Thyroid gland (tissue), 4 donors: ENCODE measurements around the gene PRRT3.

Experiments
- CTCF ChIP-seq, 6 experiments: fragments of 200-600 bp in 3 of 6; fragments of 450-650 bp in 3 of 6; sonication (generic) in 3 of 6; IDR thresholded peaks; one replicate each; pipeline ENCODE4 v1.5.1; 2016 to 2019; ENCODE audit warnings: antibody characterized with exemption in 6 of 6, mild to moderate bottlenecking in 2 of 6, inconsistent platforms in 1 of 6, moderate library complexity in 1 of 6
- POLR2A ChIP-seq, 2 donors: fragments of 450-650 bp; IDR thresholded peaks; one replicate each; pipeline ENCODE4 v1.6.1; 2017; ENCODE audit warnings: antibody characterized with exemption in 2 of 2, mild to moderate bottlenecking in 2 of 2, moderate library complexity in 1 of 2

- TF ChIP-seq CTCF (IDR thresholded peaks at IDR 0.05) (no peak), POLR2A (IDR thresholded peaks at IDR 0.05) (no peak)
These were observed 39.8 kb downstream of the PRRT3 start for GRCh38 chr3:9912294-9912935.
